ENCODE data around the gene PRSS8.
"Not testable (repeated sequence)": the region's sequence is repeated elsewhere in the genome, so short reads cannot be mapped to it uniquely, and the experiment has no call there.

The PRSS8 gene

DNA sequence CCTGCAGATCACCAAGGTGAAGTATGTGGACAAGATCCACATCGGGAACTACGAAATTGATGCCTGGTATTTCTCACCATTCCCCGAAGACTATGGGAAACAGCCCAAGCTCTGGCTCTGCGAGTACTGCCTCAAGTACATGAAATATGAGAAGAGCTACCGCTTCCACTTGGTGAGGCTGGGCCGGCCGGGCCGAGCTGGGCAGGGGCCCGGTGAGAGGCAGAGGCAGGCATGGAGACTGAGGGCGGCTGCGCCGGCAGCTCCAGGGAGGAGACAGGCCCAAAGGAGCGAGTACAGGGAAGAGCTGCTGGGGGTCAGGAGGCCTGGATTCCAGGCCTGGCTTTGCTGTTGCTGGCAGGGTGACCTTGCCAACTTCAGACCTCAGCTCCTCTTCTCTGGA lies 8.3 kb downstream of the PRSS8 start:
- DNase-seq, result no peak

DNA sequence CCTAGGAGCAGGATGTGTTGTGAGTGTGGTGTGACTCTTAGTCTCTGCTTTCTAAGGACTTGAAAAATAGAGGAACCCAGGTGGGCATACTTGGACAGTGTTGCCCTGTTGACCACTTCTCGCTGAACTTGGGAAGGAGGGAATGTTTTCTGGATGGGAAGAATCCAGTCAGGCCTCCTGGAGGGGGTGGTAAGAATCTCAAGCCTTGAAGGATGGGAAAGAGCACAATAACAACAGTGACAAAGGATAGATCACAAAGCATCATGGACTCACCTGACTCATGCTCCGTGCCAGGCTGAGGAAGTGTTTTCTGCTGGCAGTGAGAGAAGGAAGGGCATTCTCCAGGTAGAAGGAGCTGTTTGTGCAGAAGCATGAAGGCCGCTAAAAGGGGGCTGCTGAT lies 9.7 kb downstream of the PRSS8 start:
- no peak for DNase-seq

DNA sequence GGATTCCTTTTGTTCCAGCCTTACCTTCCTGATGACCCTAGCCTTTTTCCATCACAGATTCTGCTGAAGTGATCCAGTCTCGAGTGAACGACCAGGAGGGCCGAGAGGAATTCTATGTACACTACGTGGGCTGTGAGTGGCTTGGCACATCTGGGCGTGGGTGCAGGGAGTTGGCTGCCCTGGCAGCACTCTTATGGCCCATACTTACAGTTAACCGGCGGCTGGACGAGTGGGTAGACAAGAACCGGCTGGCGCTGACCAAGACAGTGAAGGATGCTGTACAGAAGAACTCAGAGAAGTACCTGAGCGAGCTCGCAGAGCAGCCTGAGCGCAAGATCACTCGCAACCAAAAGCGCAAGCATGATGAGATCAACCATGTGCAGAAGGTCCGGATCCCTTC lies 15.4 kb downstream of the PRSS8 start:
- DNase-seq, result no peak

DNA sequence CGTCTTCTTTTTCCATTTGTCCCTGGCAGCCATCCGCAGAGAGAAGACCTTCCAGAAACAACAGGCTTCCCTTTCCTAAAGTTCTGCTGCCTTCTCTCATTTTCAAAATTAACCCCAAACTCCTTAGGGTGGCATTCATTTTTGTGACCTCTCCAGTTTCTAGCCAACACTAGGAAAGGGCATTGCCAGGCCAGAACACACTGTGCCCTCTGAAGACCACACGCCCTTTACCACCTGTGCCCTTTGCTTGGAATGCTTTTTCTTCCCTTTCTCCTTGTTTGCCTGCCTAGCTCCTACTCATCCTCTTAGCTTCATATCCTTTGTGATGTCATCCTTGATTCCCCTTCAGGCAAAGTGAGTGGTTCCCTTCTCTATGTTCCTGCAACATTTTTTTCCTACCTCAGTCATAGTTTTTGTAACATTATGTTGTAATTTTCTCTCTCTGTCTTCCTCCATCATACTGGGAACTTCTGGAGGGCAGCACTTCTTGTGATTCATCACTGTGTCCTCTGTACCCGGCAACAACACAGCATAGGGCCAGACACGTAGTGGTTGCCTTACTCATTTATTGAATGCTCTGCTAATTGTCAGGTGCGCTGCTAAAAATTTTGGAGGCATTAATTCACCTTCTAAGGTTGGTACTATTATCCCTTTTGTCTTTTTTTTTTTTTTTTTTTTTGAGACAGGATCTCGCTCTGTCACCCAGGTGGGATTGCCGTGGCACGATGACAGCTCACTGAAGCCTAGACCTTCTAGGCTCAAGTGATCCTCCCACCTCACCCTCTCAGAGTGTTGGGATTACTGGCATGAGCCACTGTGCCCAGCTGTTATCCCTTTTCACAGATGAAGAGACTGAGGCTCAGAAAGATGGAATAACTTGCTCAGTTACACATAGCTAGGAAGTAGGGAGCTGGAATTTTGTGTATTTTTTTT lies 17.0 kb downstream of the PRSS8 start:
- no peak for DNase-seq

DNA sequence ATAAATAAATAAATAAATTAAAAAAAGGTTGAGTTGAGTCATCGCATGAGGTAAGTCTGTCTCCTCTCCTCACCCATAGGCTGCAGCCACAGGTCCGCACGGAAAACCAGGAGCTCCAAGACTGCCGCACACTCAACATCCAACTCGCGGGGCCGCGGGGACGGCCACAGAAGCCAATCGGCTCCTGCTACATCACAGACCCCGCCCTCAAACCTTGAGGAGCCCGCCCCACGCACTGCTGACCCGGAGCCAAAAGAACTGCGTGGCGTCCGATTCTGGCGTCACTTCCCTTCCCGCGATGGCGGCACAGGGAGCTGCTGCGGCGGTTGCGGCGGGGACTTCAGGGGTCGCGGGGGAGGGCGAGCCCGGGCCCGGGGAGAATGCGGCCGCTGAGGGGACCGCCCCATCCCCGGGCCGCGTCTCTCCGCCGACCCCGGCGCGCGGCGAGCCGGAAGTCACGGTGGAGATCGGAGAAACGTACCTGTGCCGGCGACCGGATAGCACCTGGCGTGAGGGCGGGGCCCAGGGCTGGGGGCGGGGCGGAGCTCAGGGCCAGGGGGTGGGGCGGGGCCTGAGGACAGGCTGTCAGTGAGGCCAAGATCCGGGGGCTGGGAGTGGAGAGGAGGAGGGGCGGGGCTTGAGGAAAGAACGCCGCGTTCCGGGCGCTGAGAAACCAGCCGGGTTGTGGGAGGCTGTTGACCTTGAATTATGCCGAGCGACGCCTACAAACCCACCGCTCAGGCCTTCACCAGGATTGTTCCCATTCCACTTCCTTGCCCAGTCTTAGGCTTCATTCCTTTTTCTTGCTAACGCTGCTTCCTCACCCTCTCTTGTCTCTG lies 17.9 kb downstream of the PRSS8 start, which contains the start of gene KAT8:
KAT8 (plus strand) TSS at position 281 of the 839 bp plus-strand sequence; CDS start at position 299, 18 bp downstream.
- peak; percentile 99 for DNase-seq

DNA sequence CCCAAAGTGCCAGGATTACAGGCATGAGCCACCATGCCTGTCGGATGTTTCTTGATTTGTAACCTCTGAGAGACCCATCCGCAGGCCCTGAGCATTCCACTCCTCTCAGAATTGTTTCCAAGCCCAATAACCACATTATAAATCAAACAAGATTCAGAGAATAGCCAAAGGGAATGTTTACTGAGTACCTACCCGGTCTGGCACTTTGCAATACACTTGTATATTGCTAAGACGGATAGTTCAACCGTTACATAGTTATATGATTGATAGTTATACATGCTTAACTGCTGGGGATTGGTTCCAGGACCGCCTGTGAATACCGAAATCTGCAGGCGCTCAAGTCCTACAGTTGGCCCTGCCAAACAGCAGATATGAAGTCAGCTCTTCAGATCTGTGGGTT lies 21.1 kb downstream of the PRSS8 start:
- DNase-seq, result no peak

DNA sequence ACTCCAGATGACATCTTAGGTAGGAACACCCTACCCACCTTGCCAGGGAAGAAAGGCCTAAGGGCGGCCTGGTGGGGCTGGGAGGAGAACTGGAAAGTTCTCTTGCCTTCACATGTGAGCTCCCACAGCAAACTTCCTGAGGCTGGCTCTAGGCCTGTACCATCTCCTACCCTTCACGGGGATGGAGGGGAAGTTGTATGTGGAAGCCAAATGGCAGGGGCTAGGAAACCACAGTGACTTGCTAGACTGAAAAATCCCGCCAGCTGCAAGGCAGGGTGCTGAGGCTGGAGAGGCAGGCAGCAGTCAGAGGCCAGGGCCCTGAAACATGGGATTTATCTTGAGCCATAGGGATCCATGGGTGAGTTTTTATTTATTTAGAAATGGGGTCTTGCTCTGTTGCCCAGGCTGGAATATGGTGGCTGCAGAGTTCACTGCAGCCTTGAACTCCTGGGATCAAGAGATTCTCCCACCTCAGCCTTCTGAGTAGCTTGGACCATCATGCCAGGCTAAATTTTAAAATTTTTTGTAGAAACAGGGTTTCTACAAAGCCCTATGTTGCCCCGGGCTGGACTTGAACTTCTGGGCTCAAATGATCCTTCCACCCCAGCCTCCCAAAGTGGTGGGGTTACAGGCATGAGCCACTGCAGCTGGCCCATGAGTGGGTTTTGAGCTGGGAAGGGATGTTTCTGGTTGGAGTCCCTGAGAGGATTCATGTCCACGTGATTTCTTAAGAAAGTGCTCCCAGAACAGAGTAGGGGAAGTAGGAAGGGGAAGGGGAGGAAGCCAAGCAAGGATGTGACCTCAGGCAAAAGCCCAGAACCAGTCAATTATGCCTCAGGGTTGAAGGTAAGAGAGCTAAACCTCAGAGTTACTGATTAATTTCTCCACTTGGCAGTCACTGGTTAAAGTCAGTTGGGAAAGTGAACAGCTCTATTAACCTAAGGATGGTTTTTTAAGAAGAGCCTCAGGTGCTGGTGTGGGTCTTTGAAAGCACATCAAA lies 22.1 kb downstream of the PRSS8 start:
- no peak for DNase-seq

DNA sequence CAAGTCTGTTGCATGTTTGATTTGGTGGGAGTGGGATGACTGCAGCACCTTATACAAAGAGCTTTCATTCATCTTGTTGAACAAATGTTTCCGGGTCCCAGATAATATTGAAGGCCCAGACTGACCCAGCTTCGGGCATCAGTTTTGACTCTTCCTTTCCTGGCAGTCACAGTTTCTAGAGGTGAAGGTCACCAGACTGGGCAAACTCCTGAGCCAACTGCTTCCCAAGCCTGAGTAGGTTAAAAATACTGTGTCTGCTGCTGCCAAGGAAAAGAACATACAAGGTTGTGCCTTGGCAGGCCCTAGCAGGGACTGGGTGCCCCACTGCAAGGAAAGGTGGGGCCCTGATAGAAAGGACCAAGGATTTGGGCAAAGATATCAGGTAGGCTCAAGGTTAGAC lies 22.8 kb downstream of the PRSS8 start:
- DNase-seq, result no peak

DNA sequence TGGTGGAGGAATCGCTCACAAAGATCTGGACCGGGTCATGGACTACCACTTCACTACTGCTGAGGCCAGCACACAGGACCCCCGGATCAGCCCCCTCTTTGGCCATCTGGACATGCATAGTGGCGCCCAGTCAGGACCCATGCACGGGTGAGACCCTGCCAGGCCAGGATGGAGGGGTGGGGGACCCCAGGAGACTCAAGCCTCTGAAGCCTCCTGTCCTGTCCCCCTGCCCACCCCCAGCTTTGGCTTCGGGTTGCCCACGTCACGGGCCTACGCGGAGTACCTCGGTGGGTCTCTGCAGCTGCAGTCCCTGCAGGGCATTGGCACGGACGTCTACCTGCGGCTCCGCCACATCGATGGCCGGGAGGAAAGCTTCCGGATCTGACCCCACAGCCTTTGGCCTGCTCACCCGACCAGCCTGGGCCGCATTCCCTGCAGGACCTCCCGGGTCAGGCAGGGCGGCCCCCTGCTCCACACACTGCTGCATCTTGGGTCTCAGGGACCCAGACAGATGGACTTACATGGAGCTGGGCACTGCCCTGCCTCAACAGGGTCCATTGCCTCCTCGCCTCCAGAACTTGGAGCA lies 23.6 kb downstream of the PRSS8 start:
- DNase-seq, result no peak

DNA sequence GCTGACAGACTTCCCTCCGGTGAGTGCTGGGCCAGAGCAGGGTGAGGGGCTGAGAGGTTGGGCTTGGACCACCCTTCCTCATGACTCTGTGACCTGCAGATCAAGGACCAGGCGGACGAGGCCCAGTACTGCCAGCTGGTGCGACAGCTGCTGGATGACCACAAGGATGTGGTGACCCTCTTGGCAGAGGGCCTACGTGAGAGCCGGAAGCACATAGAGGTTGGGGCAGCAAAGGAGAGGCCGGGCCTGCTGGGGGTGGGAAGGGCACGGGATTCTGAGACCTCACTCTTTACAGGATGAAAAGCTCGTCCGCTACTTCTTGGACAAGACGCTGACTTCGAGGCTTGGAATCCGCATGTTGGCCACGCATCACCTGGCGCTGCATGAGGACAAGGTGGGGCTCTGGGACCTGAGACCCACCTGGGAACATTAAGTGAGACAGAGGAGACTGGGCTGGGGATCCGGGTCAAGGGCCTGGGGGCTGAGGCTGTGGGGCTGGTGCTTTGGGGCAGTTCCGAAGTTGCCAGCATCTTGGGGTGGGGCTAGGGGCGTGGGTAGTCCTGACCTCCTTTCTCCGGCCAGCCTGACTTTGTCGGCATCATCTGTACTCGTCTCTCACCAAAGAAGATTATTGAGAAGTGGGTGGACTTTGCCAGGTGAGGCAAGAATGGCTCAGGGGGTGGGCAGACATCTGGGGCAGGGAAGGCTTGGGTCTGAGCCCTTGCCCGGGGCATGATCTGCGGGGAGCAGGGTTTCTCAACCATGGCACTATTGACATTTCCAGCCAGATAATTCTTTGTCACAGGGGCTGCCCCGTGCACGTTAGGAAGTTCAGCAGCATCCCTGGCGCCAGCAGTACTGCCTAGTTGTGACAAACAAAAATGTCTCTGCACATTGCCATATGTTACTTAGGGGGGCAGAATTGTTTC lies 25.2 kb downstream of the PRSS8 start:
- no peak for DNase-seq

DNA sequence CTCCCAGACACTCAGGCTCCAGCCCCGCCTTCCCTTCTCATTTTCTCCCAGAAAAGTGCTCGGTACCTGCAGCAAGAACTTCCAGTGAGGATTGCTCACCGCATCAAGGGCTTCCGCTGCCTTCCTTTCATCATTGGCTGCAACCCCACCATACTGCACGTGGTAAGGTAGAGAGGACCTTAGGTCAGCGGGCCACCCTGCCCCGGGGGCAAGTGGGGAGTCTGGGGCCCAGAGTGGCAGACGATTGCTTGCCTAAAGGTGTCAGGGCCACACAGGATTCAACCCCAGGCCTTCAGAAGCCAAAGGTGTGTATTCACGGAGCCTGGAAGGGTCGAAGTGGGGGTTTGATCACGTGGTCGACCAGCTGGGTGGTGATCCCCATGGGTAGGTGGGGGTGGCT lies 25.9 kb downstream of the PRSS8 start:
- no peak for DNase-seq

DNA sequence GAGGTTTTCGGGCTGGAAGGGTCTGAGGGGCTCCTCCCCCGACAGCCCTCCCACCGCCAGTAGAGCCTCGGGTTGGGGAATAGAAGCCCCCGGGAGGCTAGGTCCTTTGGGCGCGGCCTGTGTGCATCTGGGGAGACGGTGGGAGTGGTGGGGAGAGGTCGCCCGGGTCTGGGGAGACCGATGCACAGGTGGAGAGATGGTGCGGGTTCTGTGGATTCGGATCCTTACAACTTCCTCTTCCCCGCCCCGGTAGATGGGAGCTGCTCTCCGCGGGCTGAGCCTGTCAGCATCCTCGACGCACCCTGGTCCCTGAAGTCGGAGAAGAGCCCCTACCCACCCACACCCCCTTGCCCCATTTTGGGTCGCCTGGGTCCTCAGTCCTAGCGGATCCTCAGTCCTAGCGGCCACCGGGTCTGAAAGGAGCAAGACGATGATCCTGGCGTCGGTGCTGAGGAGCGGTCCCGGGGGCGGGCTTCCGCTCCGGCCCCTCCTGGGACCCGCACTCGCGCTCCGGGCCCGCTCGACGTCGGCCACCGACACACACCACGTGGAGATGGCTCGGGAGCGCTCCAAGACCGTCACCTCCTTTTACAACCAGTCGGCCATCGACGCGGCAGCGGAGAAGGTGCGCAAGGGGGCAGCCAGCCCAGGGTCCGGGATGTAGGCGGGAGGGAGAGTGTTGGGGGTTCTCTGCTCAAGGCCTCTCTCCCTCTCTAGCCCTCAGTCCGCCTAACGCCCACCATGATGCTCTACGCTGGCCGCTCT lies 26.6 kb downstream of the PRSS8 start:
- DNase-seq, result no peak

DNA sequence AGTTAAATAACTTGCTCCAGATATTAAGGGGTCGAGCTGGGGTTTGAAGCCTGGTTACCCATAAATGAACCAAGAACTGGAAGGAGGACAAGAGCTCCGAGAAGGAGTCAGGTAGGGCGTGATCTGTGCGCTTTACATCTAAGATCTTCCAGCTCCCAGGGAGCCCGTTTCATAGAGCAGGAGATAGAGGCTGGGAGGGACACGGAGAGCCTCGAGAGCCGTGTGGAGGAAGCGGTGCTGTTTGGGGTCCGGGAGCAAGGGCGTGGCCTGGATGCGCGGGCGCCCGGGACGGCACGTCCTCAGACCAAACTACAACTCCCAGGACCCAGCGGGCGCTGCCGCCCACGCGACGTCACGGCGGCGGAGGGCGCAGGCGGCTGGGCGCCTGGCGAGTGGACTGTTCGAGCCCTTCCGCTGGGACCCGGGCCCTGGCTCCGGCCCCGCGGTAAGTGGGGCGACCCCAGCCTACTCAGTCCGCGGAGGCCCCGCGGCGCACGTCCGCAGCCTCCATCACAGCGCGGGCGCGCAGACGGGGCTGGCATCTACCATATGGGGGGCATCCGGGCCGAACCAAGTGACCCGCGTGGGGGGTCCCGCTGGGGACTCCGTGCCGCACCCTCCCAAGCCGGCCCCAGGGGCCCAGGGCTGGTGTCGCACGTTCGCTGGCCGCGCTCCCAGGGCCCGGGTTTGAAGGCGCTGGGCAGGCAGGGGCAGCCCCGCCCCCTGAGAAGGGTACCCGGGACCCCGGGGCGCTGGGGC lies 27.3 kb downstream of the PRSS8 start, which contains the start of gene BCKDK:
BCKDK (plus strand) TSS at position 352 of the 759 bp plus-strand sequence. CDS start 838 bp downstream, outside the sequence.
- DNase-seq, result peak; percentile 85

DNA sequence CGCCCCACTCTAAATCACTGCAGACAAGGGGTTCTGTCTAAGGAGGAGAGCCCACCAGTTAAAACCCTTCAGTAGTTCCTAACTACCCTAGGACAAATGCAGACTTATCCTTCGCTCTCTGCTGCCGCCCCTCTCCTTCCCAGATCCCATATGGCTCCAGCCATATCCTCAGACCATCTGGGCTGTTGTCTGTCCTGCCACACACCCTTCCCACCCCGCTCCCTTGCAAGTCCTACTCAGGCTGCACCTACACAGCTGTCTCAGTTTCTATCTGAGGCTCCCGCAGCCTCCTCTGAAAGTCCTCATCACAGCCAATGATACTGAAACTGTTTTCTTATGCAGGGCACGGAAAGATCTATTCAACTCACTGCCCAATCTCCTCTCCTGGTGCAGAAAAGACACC lies 28.1 kb downstream of the PRSS8 start:
- DNase-seq, result peak; percentile 68

DNA sequence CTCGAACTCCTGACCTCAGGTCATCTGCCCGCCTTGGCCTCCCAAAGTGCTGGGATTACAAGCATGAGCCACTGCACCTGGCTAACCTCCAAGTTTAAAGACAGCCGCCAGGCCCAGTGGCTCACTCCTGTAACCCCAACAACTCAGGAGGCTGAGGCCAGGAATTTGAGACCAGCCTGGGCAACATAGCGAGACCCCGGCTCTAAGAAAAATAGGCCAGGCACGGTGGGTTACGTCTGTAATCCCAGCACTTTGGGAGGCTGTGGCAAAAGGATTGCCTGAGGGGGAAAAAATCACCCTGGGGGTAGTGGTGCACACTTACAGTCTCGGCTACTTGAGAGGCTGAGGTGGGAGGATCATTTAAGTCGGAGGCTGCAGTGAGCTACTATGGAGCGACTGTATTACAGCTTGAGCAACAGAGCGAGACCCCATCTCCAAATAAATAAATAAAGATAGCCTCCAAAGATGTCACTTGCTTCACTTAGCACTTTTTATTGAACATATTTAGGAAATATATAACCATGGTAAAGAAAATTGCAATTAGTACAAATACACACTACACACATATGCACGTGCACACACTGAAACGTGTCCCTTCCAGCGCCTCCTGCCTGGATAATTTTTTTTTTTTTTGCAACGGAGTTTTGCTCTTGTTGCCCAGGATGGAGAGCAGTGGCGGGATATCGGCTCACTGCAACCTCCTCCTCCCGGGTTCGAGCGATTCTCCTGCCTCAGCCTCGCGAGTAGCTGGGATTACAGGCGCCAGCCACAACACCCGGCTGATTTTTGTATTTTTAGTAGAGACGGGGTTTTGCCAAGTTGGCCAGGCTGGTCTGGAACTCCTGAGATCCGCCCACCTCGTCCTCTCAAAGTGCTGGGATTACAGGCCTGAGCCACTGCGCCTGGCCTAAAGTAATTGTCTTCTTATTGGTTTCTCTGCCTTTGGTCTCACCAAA lies 28.7 kb downstream of the PRSS8 start:
- DNase-seq, result no peak

DNA sequence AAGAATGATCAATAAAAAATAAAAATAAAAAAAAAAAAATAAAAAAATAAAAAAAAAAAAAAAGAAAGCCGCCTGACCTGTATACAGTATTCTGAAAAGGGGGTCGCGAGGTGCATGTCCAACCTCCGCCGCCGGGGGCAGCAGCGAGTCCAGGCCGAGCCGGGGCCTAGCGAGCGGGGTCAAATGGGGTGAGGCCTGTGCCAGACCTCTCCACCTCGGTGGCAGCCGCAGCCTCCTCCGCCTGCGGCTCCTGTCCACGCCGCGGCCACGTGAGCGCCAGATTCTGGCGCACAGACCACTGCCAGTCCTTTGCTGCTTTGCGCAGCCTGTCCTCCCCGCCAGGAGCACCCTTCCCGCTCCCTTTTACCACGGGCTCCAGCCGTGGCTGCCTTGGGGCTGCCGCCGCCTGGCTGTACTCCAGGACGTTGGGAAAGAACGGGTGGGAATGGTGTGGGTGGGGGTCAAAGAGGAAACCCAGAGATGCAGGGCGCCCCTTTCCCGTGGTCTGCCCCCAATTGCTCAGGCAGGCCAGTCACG lies 29.8 kb downstream of the PRSS8 start:
- DNase-seq, result peak; percentile 87

DNA sequence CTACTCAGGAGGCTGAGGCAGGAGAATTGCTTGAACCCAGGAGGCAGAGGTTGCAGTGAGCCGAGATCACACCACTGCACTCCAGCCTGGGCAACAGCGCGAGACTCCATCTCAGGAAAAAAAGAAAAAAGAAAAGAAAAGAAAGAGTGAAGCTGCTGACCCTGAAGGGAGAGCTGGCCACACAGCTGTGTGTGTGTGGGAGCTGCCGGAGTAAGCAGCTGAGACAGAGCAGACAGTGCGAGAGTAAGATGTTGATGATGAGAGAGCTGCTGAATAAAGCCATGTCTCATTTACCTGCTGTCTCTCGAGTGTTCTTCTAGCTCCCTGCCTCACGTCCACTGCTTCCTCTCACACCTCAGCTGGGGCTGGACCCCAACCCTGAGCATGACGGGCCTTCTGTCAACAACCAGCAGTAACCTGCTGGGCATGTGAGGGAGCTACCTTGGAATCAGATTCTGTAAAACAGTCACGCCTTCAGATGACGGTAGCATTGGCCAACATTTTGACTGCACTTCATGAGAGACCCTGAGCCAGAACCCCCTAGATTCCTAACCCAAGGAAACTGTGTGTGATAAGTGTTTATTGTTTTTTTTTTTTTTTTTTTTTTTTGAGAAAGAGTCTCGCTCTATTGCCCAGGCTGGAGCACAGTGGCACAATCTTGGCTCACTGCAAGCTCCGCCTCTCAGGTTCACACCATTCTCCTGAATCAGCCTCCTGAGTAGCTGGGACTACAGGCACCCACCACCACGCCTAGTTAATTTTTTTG lies 34.5 kb downstream of the PRSS8 start:
- not testable (repeated sequence) for DNase-seq

Data from activated CD4-positive, alpha-beta T cell treated with anti-CD3 and anti-CD28 coated beads, Interleukin-2, amount 50 U/mL, for 16 hours (primary cell).